SK-N-SH treated with all-trans-retinoic acid at 6 μM for 48 hours (cell line): ENCODE data around the gene SMAD3.

Source experiments
- ATAC-seq: fragments of 200-7000 bp; cut with Tn5 transposase; 3 replicates; pipeline ENCODE4 v1.9.1; 2020; ENCODE audit warnings: mild to moderate bottlenecking, moderate library complexity
- ARNTL ChIP-seq: fragments of 450-650 bp; formaldehyde crosslinking; IDR thresholded peaks from 2 replicates; pipeline ENCODE4 v1.5.0; 2020; ENCODE audit warnings: low read depth, mild to moderate bottlenecking, moderate library complexity, borderline replicate concordance
- BACH2 ChIP-seq: fragments of 250-450 bp; sonication (Bioruptor Pico); IDR thresholded peaks from 2 replicates; pipeline ENCODE4 v1.9.0; 2021; ENCODE audit warnings: mild to moderate bottlenecking, borderline replicate concordance
- CREB5 ChIP-seq: fragments of 250-450 bp; sonication (Bioruptor Pico); IDR thresholded peaks from 2 replicates; pipeline ENCODE4 v1.5.1; 2020; ENCODE audit warnings: low read depth, mild to moderate bottlenecking, moderate library complexity
- CSDC2 ChIP-seq: fragments of 250-450 bp; sonication (Bioruptor Pico); IDR thresholded peaks from 2 replicates; pipeline ENCODE4 v1.5.0; 2020; ENCODE audit warnings: mild to moderate bottlenecking, moderate library complexity
- ESRRG ChIP-seq: fragments of 250-450 bp; sonication (Bioruptor Pico); IDR thresholded peaks from 2 replicates; pipeline ENCODE4 v1.6.1; 2021; ENCODE audit warnings: mild to moderate bottlenecking
- GLIS3 ChIP-seq: fragments of 250-450 bp; sonication (Bioruptor Pico); IDR thresholded peaks from 2 replicates; pipeline ENCODE4 v1.5.0; 2020; ENCODE audit warnings: mild to moderate bottlenecking, moderate library complexity
- ISL1 ChIP-seq: fragments of 250-450 bp; sonication (Bioruptor Pico); IDR thresholded peaks from 2 replicates; pipeline ENCODE4 v2.1.2; 2022; ENCODE audit warnings: mild to moderate bottlenecking, moderate library complexity
- OSR1 ChIP-seq: fragments of 250-450 bp; sonication (Bioruptor Pico); IDR thresholded peaks from 2 replicates; pipeline ENCODE4 v1.8.0; 2022; ENCODE audit warnings: moderate library complexity, mild to moderate bottlenecking, inconsistent platforms
- POU6F1 ChIP-seq: fragments of 250-450 bp; sonication (Bioruptor Pico); IDR thresholded peaks from 2 replicates; pipeline ENCODE4 v1.8.0; 2021; ENCODE audit warnings: low read depth, mild to moderate bottlenecking, moderate library complexity, borderline replicate concordance
- PPARA ChIP-seq: fragments of 250-450 bp; sonication (Bioruptor Pico); IDR thresholded peaks from 2 replicates; pipeline ENCODE4 v1.5.0; 2020; ENCODE audit warnings: mild to moderate bottlenecking, borderline replicate concordance
- RARB ChIP-seq: fragments of 250-450 bp; sonication (Bioruptor Pico); IDR thresholded peaks from 2 replicates; pipeline ENCODE4 v1.8.0; 2021; ENCODE audit warnings: mild to moderate bottlenecking, moderate library complexity
- SNAI2 ChIP-seq: fragments of 250-450 bp; sonication (Bioruptor Pico); IDR thresholded peaks from 2 replicates; pipeline ENCODE4 v1.5.0; 2020; ENCODE audit warnings: mild to moderate bottlenecking, moderate library complexity
- TCF4 ChIP-seq: fragments of 250-450 bp; sonication (Bioruptor Pico); IDR thresholded peaks from 2 replicates; pipeline ENCODE4 v1.8.0; 2021; ENCODE audit warnings: mild to moderate bottlenecking, moderate library complexity, borderline replicate concordance
- TOX ChIP-seq: fragments of 250-450 bp; sonication (Bioruptor Pico); IDR thresholded peaks from 2 replicates; pipeline ENCODE4 v1.8.0; 2021; ENCODE audit warnings: mild to moderate bottlenecking, moderate library complexity, borderline replicate concordance
- ZC3H10 ChIP-seq: fragments of 250-450 bp; sonication (Bioruptor Pico); IDR thresholded peaks from 2 replicates; pipeline ENCODE4 v1.5.1; 2021; ENCODE audit warnings: mild to moderate bottlenecking, moderate library complexity
- ZFP3 ChIP-seq: fragments of 250-450 bp; sonication (Bioruptor Pico); IDR thresholded peaks from 2 replicates; pipeline ENCODE4 v1.5.0; 2020; ENCODE audit warnings: mild to moderate bottlenecking, moderate library complexity
- ZFP30 ChIP-seq: fragments of 450-650 bp; formaldehyde crosslinking; IDR thresholded peaks from 2 replicates; pipeline ENCODE4 v1.5.0; 2022; ENCODE audit warnings: mild to moderate bottlenecking, moderate library complexity
- ZNF565 ChIP-seq: fragments of 450-650 bp; formaldehyde crosslinking; conservative IDR thresholded peaks from 2 replicates; pipeline ENCODE4 v1.5.0; 2020; ENCODE audit warnings: low read depth, mild to moderate bottlenecking, moderate library complexity
- ZNF70 ChIP-seq: fragments of 450-650 bp; formaldehyde crosslinking; IDR thresholded peaks from 2 replicates; pipeline ENCODE4 v1.5.0; 2020; ENCODE audit warnings: mild to moderate bottlenecking, moderate library complexity
- ZNF8 ChIP-seq: fragments of 450-650 bp; formaldehyde crosslinking; IDR thresholded peaks from 2 replicates; pipeline ENCODE4 v1.5.0; 2020; ENCODE audit warnings: mild to moderate bottlenecking, moderate library complexity
- TF ChIP-seq, protein P1 (sequence below): fragments of 250-450 bp; sonication (Bioruptor Pico); IDR thresholded peaks from 2 replicates; pipeline ENCODE4 v1.5.0; 2020; ENCODE audit warnings: mild to moderate bottlenecking, moderate library complexity
- TF ChIP-seq, protein P2 (sequence below): fragments of 250-450 bp; sonication (Bioruptor Pico); IDR thresholded peaks from 2 replicates; pipeline ENCODE4 v1.5.1; 2021; ENCODE audit warnings: mild to moderate bottlenecking, moderate library complexity

Gene SMAD3

GRCh38 chr15:67126551-67127330, 61.3 kb downstream of the SMAD3 start:
- no peak for ATAC-seq
- no peak for TF ChIP-seq ARNTL (CRISPR knock-in tag)
- TF ChIP-seq GLIS3 (CRISPR knock-in tag), result no peak
- TF ChIP-seq, all 23 proteins: peak for 0

DNA sequence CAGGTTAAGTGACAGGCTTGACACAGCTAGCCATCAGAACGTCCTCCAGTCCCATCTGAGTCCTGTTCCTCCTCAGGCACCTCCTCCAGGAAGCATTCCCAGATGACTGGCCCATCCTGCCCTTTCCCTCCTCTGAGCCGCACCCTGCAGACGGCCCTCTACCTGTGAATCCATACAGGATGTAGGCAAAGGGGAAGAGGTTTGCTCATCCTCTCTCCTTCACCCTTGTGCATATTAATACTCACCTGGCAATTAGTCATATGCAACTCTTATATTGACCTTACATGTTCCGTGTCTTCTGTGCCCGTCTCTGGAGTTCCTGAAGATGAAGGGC, 61.9 kb downstream of the SMAD3 start:
- no peak for ATAC-seq
- TF ChIP-seq, protein P1, sequence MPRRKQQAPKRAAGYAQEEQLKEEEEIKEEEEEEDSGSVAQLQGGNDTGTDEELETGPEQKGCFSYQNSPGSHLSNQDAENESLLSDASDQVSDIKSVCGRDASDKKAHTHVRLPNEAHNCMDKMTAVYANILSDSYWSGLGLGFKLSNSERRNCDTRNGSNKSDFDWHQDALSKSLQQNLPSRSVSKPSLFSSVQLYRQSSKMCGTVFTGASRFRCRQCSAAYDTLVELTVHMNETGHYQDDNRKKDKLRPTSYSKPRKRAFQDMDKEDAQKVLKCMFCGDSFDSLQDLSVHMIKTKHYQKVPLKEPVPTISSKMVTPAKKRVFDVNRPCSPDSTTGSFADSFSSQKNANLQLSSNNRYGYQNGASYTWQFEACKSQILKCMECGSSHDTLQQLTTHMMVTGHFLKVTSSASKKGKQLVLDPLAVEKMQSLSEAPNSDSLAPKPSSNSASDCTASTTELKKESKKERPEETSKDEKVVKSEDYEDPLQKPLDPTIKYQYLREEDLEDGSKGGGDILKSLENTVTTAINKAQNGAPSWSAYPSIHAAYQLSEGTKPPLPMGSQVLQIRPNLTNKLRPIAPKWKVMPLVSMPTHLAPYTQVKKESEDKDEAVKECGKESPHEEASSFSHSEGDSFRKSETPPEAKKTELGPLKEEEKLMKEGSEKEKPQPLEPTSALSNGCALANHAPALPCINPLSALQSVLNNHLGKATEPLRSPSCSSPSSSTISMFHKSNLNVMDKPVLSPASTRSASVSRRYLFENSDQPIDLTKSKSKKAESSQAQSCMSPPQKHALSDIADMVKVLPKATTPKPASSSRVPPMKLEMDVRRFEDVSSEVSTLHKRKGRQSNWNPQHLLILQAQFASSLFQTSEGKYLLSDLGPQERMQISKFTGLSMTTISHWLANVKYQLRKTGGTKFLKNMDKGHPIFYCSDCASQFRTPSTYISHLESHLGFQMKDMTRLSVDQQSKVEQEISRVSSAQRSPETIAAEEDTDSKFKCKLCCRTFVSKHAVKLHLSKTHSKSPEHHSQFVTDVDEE (CRISPR knock-in tag), result no peak
- TF ChIP-seq ISL1 (CRISPR knock-in tag) (no peak), CSDC2 (CRISPR knock-in tag) (no peak), SNAI2 (no peak), POU6F1 (no peak), RARB (CRISPR knock-in tag) (no peak), ZFP3 (CRISPR knock-in tag) (no peak), ZFP30 (no peak), ARNTL (CRISPR knock-in tag) (no peak), ZNF8 (CRISPR knock-in tag) (no peak), ZNF70 (no peak), ZNF565 (no peak), ESRRG (CRISPR knock-in tag) (no peak), TCF4 (no peak), CREB5 (CRISPR knock-in tag) (no peak)
- TF ChIP-seq, protein P2, sequence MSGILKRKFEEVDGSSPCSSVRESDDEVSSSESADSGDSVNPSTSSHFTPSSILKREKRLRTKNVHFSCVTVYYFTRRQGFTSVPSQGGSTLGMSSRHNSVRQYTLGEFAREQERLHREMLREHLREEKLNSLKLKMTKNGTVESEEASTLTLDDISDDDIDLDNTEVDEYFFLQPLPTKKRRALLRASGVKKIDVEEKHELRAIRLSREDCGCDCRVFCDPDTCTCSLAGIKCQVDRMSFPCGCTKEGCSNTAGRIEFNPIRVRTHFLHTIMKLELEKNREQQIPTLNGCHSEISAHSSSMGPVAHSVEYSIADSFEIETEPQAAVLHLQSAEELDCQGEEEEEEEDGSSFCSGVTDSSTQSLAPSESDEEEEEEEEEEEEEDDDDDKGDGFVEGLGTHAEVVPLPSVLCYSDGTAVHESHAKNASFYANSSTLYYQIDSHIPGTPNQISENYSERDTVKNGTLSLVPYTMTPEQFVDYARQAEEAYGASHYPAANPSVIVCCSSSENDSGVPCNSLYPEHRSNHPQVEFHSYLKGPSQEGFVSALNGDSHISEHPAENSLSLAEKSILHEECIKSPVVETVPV (CRISPR knock-in tag), result no peak

- peak; percentile 73 for ATAC-seq
- TF ChIP-seq POU6F1 (no peak), ARNTL (CRISPR knock-in tag) (no peak), ZFP3 (CRISPR knock-in tag) (peak; percentile 51; the same call in 1 of the 2 replicates), ESRRG (CRISPR knock-in tag) (no peak), TCF4 (no peak), GLIS3 (CRISPR knock-in tag) (no peak), CREB5 (CRISPR knock-in tag) (no peak), CSDC2 (CRISPR knock-in tag) (0 out of 2 replicates have a peak, but pooled peaks have one; percentile 20), SNAI2 (peak; percentile 14; the same call in 1 of the 2 replicates), TOX (CRISPR knock-in tag) (peak; percentile 73; the same call in 1 of the 2 replicates), RARB (CRISPR knock-in tag) (no peak; the same call in 1 of the 2 replicates), BACH2 (no peak), ZNF70 (no peak), ISL1 (CRISPR knock-in tag) (peak; percentile 69), OSR1 (CRISPR knock-in tag) (no peak), ZC3H10 (CRISPR knock-in tag) (peak; percentile 77; the same call in 1 of the 2 replicates), ZNF565 (no peak), PPARA (CRISPR knock-in tag) (no peak), ZFP30 (no peak)
- TF ChIP-seq, protein P1 (CRISPR knock-in tag), result no peak
These were observed 62.6 kb downstream of the SMAD3 start for GRCh38 chr15:67127965-67128364.
